ENCODE results near the gene RAMP1.

- no peak for TF ChIP-seq CTCF (IDR thresholded peaks at IDR 0.05)
- TF ChIP-seq POLR2A (IDR thresholded peaks at IDR 0.05) = no peak
These were observed 38.6 kb downstream of the RAMP1 start for GRCh38 chr2:237898057-237898414.

All from right lobe of liver (tissue), 4 donors.